Panc1 (cell line): ENCODE results near the gene MYLK. TPM values are rescaled to one million over a fixed set of nuclear protein-coding genes. Genes with fewer than 3 reads are reported as not detected.

Source experiments
- ATAC-seq: fragments of 200-7000 bp; cut with Tn5 transposase; 2 replicates; pipeline ENCODE4 v1.9.1; 2020; ENCODE audit warnings: mild to moderate bottlenecking, moderate library complexity
- BruUV-seq: library from RNA; stranded (reverse); fragments of 400-500 nt; replicated peaks from 2 replicates; lab custom pipeline; 2021; lab: Mats Ljungman, UMichigan
- CTCF ChIA-PET: fragments of 300-600 bp; sonication (Branson Sonifier 250); formaldehyde crosslinking; loops from one replicate; lab custom pipeline; 2022; ENCODE audit warnings: antibody characterized with exemption; lab: Charles Lee
- POLR2A ChIA-PET: fragments of 300-600 bp; sonication (Branson Sonifier 250); formaldehyde crosslinking; loops from one replicate; lab custom pipeline; 2022; ENCODE audit warnings: antibody characterized with exemption; lab: Charles Lee
- DNase-seq: peaks from one replicate; pipeline ENCODE4 v3.0.0-alpha.2; 2010; ENCODE audit warnings: low read depth, low spot score
- H3K27ac ChIP-seq: 2 replicates; pipeline ENCODE4 v1.5.1; 2011; ENCODE audit warnings: mild to moderate bottlenecking, low read length, inconsistent platforms
- H3K27me3 ChIP-seq: fragments of 200-500 bp; sonication (Bioruptor generic); 2 replicates; pipeline ENCODE4 v1.6.0; 2014; ENCODE audit warnings: low read length, inconsistent platforms; ENCODE audit not compliant: control insufficient read depth, insufficient read depth
- H3K36me3 ChIP-seq: fragments of 200-500 bp; sonication (Bioruptor generic); 2 replicates; pipeline ENCODE4 v1.5.1; 2014; ENCODE audit warnings: inconsistent platforms, mild to moderate bottlenecking, low read length, moderate library complexity; ENCODE audit not compliant: control insufficient read depth, insufficient read depth
- H3K4me1 ChIP-seq: 2 replicates; pipeline ENCODE4 v1.5.1; 2011; ENCODE audit warnings: inconsistent platforms, mild to moderate bottlenecking, low read length, moderate library complexity; ENCODE audit not compliant: control insufficient read depth, insufficient read depth
- H3K4me3 ChIP-seq, 2 experiments: 2 replicates each; pipeline ENCODE4 v1.5.1; 2011 to 2012; ENCODE audit warnings: low read depth in 2 of 2, low read length in 2 of 2, mild to moderate bottlenecking in 2 of 2, inconsistent platforms in 1 of 2, moderate library complexity in 1 of 2
- H3K9me3 ChIP-seq: fragments of 200-500 bp; sonication (Bioruptor generic); 2 replicates; pipeline ENCODE4 v1.5.1; 2014; ENCODE audit warnings: low read depth, mild to moderate bottlenecking, inconsistent platforms, low read length, moderate library complexity; ENCODE audit not compliant: control insufficient read depth, insufficient read depth
- CTCF ChIP-seq: fragments of 450-650 bp; IDR thresholded peaks from 2 replicates; pipeline ENCODE4 v1.5.1; 2017; ENCODE audit warnings: mild to moderate bottlenecking
- POLR2AphosphoS5 ChIP-seq: IDR thresholded peaks from 2 replicates; pipeline ENCODE4 v1.6.1; 2012; ENCODE audit warnings: mild to moderate bottlenecking, low read depth, low read length, moderate library complexity
- REST ChIP-seq, 2 experiments: IDR thresholded peaks; 2 replicates each; pipeline ENCODE4 v1.6.1; 2011 to 2012; ENCODE audit warnings: low read depth in 2 of 2, control low read depth in 1 of 2, low read length in 1 of 2, mild to moderate bottlenecking in 1 of 2, moderate library complexity in 1 of 2; ENCODE audit not compliant: insufficient read depth in 1 of 2
- SIN3A ChIP-seq: IDR thresholded peaks from 2 replicates; pipeline ENCODE4 v1.6.1; 2012; ENCODE audit warnings: low read depth, mild to moderate bottlenecking, low read length, moderate library complexity, borderline replicate concordance; ENCODE audit not compliant: insufficient read depth
- TCF7L2 ChIP-seq: IDR thresholded peaks from 2 replicates; pipeline ENCODE4 v1.6.1; 2011; ENCODE audit warnings: mild to moderate bottlenecking, low read depth, low read length, inconsistent platforms
- in situ Hi-C: cut with HindIII; loops from 2 replicates; pipeline ENCODE4 v1.10.0; 2016; ENCODE audit warnings: low sequenced_read_pairs, low pct_unique_long_range_greater_than_20kb
- intact Hi-C: fragments of 100-400 bp; cut with micrococcal nuclease; formaldehyde crosslinking; loops from one replicate; pipeline ENCODE4 v1.10.0; 2022; ENCODE audit not compliant: unreplicated experiment
- total RNA-seq: library from RNA; stranded (reverse); gene quantifications from one replicate; pipeline ENCODE4 v1.2.1, GENCODE V29; 2021; ENCODE audit not compliant: unreplicated experiment

The MYLK gene
- total RNA-seq, 1 experiment from 2014 or later: 29.7 TPM

- no TSS peak for BruUV-seq
- Histone ChIP-seq H3K4me1 (peaks cover 3% of the 10 kb centered on the region; the same call in 1 of the 2 replicates), H3K9me3 (no peaks in the 10 kb centered on the region), H3K36me3 (no peaks in the 10 kb centered on the region), H3K4me3 (no peak overlapping the region), H3K27ac (no peak overlapping the region), H3K27me3 (no peaks in the 10 kb centered on the region)
- in situ Hi-C loops: no loop called here
- intact Hi-C loops: no loop called here
- no peak for DNase-seq
- no peak for TF ChIP-seq REST (IDR thresholded peaks at IDR 0.05; ENCODE audit: insufficient read depth in 1 of 2, low read depth in 2 of 2, low read length in 1 of 2)
- no peak for TF ChIP-seq SIN3A
- TF ChIP-seq POLR2AphosphoS5: no peak
- TF ChIP-seq CTCF: no peak
- TF ChIP-seq TCF7L2: no peak
- ChIA-PET CTCF (no interaction called here), POLR2A (no interaction called here)
- no peak for ATAC-seq
Measured at GRCh38 chr3:123689831-123690230, 194.3 kb downstream of the MYLK start.

GRCh38 chr3:123688241-123688747 lies 195.8 kb downstream of the MYLK start:
- no peaks in the 10 kb centered on the region for H3K36me3 ChIP-seq
- peak; percentile 48 for DNase-seq

More at GRCh38 chr3:123688241-123688747, 195.8 kb downstream of the MYLK start:
- ChIA-PET POLR2A (interaction anchor here (0.6 kb wide), 1 partner anchor 62 kb away, joined by 3 read pairs; no protein-coding TSS in a partner anchor), CTCF (no interaction called here)
- no peak overlapping the region for H3K4me3 ChIP-seq
- no TSS peak for BruUV-seq
- H3K4me1 ChIP-seq: peaks cover 3% of the 10 kb centered on the region; the same call in 1 of the 2 replicates
- no peaks in the 10 kb centered on the region for H3K9me3 ChIP-seq
- H3K27me3 ChIP-seq: no peaks in the 10 kb centered on the region
- H3K27ac ChIP-seq: no peak overlapping the region
- in situ Hi-C loops (no loop called here), intact Hi-C loops (no loop called here)
- no peak for TF ChIP-seq SIN3A
- no peak for TF ChIP-seq CTCF
- no peak for TF ChIP-seq TCF7L2
- ATAC-seq: peak; percentile 50
